ENCODE data around the gene NFIA.

The NFIA gene

DNA sequence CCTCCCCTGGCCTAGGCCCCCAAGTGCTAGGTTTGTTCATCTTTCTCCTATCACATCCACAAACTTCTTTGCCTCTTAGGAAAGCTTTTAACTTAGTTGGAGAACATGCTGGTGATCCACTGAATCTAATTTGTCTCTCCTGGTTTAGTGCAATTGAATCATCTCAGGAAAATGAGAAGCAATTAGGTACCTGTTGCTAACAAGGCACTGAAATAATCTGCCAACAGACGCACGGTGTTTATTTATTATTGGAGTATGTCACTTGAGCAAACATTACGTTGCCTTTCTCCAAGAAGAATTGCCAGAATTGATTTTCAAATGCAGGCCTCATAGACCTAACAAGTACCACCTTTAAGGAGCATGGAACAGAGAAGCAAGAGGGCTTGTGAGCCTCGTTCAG is 309.4 kb downstream of the NFIA start:
- no peak for TF ChIP-seq CTCF (IDR thresholded peaks at IDR 0.05; ENCODE audit: low read depth, low read length)
- no peak for DNase-seq (ENCODE audit: low read depth in 2 of 2)
- H3K4me3 ChIP-seq (replicated peaks in 1 of 2; ENCODE audit: low read depth in 2 of 2, low read length in 2 of 2): no peak overlapping the region

DNA sequence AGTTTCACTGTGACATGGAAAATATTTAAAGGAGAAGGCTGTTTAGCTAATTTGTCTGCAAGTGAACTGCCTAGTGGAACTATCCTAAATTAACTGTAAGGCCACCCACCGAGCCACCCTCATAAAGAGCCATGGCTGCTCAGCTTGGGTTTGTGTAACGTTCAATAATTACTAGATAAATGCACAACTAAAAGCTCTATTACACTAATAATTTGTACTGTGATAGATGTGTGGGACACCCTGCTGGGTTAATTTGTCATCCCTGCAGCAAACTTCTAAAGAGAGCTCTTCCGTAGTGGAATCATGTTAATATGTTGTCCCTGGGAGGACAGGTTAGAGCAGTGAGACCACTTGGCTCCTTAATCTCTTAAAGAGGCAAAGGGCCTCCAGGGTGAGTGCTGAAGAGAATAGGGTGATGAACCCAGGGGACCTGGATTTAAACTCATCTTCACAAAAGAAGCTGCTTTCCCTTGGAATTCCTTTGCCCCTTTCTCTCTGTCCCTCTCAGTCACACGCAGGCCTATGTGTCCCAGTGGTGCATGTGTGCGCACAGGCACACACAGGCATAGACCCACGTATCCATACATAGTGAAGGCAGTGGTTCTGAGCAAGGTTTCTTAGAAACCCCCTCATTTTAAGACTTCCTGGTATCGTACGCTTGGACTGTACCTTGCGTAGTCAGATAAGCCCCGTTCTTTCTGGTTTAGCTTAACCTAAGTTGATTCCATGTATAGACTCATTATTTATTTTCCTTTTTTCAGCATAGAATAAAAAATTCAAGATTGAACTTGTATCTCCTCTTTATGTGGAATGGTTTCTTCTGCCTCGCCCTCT is 310.3 kb downstream of the NFIA start:
- no peak for TF ChIP-seq CTCF (IDR thresholded peaks at IDR 0.05; ENCODE audit: low read depth, low read length)
- no peak overlapping the region for H3K4me3 ChIP-seq (replicated peaks in 1 of 2; ENCODE audit: low read depth in 2 of 2, low read length in 2 of 2)
- no peak for DNase-seq (ENCODE audit: low read depth in 2 of 2)

DNA sequence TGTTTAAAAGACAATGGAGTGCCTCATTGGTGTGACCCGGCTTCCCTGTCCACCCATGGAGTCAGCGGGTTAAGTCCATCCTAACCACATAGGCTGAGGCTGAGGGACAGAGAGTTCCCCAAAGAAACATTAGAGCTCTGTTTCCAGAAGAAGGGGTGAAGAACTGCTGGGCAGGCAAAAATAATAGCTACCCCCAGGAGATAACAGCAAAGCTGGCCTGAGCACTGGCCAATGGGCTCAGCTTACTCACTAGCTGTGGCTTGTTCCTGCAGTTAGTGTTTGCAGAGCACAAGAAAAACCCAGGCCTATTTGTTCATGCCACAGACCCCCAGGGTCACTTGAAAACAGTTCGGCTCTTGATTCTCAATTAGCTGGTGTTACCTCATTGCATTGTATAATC is 311.2 kb downstream of the NFIA start:
- no peak for TF ChIP-seq CTCF (IDR thresholded peaks at IDR 0.05; ENCODE audit: low read depth, low read length)
- DNase-seq (ENCODE audit: low read depth in 2 of 2): no peak

GRCh38 chr1:61395146-61395800 is 312.9 kb downstream of the NFIA start:
- DNase-seq (ENCODE audit: low read depth in 2 of 2): peak; percentile 21 to 62
- TF ChIP-seq CTCF (IDR thresholded peaks at IDR 0.05; ENCODE audit: low read depth, low read length): no peak
- no peak overlapping the region for H3K4me3 ChIP-seq (replicated peaks in 1 of 2; ENCODE audit: low read depth in 2 of 2, low read length in 2 of 2)

More for the DNA sequence above, 311.2 kb downstream of the NFIA start:
- H3K4me3 ChIP-seq (replicated peaks in 1 of 2; ENCODE audit: low read depth in 2 of 2, low read length in 2 of 2): no peak overlapping the region

GRCh38 chr1:61397495-61397894 is 315.1 kb downstream of the NFIA start:
- DNase-seq (ENCODE audit: low read depth in 2 of 2): no peak

GRCh38 chr1:61397935-61398334 is 315.6 kb downstream of the NFIA start:
- H3K4me3 ChIP-seq (replicated peaks in 1 of 2; ENCODE audit: low read depth in 2 of 2, low read length in 2 of 2): no peak overlapping the region
- DNase-seq (ENCODE audit: low read depth in 2 of 2): no peak
- TF ChIP-seq CTCF (IDR thresholded peaks at IDR 0.05; ENCODE audit: low read depth, low read length): no peak

More at GRCh38 chr1:61397495-61397894, 315.1 kb downstream of the NFIA start:
- no peak for TF ChIP-seq CTCF (IDR thresholded peaks at IDR 0.05; ENCODE audit: low read depth, low read length)
- no peak overlapping the region for H3K4me3 ChIP-seq (replicated peaks in 1 of 2; ENCODE audit: low read depth in 2 of 2, low read length in 2 of 2)
